ENCODE data around the gene TRMT11. TPM values are rescaled to one million over a fixed set of nuclear protein-coding genes. Genes with fewer than 3 reads are reported as not detected.

The TRMT11 gene
- total RNA-seq, 1 donor from 2014 or later: 33.4 TPM

DNA sequence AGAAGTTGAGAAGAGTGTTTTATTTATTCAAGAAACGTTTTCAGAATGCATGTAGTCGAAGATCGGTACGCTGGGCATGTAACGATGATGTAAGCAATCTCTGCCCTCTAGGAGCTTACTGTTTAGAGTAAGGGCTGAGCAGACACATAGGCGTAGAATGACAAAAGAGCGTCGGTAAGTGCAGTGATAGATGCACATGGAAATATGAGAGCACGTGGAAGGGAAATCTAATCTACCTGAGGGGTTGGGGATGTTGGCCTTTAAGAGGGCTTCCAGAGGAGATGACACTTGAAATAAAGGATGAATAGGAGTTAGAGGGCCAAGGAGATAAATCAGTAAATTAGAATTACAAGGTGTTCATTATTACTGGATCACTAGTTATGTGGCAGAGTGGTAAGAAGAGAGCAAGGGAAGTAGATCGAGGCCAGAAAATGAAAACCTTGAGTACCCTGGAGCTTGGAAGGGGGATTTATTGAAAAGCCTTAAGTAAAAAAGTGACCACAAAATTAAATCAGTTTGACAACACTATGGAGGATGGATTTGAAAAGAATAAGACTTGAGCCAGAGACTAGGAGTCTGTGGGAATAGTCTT is 782 bp downstream of the TRMT11 start:
- ChIA-PET CTCF (interaction anchor here (1.0 to 2.0 kb wide), 7 partner anchors 8 to 207 kb away, joined by 3 to 18 read pairs (median 4); partner anchors contain the start of gene HINT3), POLR2A (interaction anchor here (1.2 to 2.3 kb wide), 9 partner anchors 8 to 1354 kb away, joined by 3 to 23 read pairs (median 9); partner anchors contain the start of genes HDDC2, HEY2, HINT3 and NCOA7)
- H3K4me1 Mint-ChIP-seq: peaks cover 9% of the 10 kb centered on the region
- H3K9me3 Mint-ChIP-seq: no peaks in the 10 kb centered on the region
- DNase-seq: no peak
- intact Hi-C loops (cut with micrococcal nuclease): loop anchor here (5.0 kb wide), 1 partner anchor 675 kb away; no protein-coding TSS in a partner anchor
- no peak overlapping the region for H3K4me3 Mint-ChIP-seq
- ATAC-seq (ENCODE audit: low read depth): peak; percentile 33
- TF ChIP-seq, protein P1, sequence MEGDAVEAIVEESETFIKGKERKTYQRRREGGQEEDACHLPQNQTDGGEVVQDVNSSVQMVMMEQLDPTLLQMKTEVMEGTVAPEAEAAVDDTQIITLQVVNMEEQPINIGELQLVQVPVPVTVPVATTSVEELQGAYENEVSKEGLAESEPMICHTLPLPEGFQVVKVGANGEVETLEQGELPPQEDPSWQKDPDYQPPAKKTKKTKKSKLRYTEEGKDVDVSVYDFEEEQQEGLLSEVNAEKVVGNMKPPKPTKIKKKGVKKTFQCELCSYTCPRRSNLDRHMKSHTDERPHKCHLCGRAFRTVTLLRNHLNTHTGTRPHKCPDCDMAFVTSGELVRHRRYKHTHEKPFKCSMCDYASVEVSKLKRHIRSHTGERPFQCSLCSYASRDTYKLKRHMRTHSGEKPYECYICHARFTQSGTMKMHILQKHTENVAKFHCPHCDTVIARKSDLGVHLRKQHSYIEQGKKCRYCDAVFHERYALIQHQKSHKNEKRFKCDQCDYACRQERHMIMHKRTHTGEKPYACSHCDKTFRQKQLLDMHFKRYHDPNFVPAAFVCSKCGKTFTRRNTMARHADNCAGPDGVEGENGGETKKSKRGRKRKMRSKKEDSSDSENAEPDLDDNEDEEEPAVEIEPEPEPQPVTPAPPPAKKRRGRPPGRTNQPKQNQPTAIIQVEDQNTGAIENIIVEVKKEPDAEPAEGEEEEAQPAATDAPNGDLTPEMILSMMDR (IDR thresholded peaks at IDR 0.05): no peak
- no peak overlapping the region for H3K27ac Mint-ChIP-seq
- H3K36me3 Mint-ChIP-seq (ENCODE audit: low read depth): no peaks in the 10 kb centered on the region
- H3K27me3 Mint-ChIP-seq: no peaks in the 10 kb centered on the region

DNA sequence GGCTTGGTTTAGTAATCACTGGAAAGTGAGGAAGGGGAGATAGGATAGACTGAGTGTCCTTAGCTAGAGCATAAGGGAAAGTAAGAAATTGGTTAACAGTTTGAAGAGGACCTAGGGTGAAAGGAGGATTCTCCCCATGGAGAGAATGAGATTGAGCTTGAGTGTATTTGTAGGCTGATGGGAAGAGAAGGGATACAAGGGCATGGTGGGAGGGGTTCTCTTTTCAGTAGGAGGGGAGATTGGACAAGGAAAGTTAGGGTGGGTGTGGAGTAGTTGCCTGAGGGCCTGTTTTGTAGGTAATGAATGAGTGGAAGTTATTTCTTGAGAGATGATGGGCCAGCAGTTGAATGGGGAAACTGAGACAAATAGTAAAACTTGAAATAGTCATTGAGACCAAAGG is 1.9 kb downstream of the TRMT11 start:
- H3K9me3 Mint-ChIP-seq: no peaks in the 10 kb centered on the region
- ATAC-seq (ENCODE audit: low read depth) (no peak), DNase-seq (no peak)
- CTCF ChIA-PET: no interaction called here
- no peaks in the 10 kb centered on the region for H3K36me3 Mint-ChIP-seq (ENCODE audit: low read depth)
- peaks cover 9% of the 10 kb centered on the region for H3K4me1 Mint-ChIP-seq
- POLR2A ChIA-PET: no interaction called here
- H3K27ac Mint-ChIP-seq: no peak overlapping the region
- intact Hi-C loops (cut with micrococcal nuclease): loop anchor here (5.0 kb wide), 1 partner anchor 676 kb away; no protein-coding TSS in a partner anchor
- TF ChIP-seq, protein P1 (IDR thresholded peaks at IDR 0.05): no peak
- H3K27me3 Mint-ChIP-seq: no peaks in the 10 kb centered on the region
- H3K4me3 Mint-ChIP-seq: no peak overlapping the region

DNA sequence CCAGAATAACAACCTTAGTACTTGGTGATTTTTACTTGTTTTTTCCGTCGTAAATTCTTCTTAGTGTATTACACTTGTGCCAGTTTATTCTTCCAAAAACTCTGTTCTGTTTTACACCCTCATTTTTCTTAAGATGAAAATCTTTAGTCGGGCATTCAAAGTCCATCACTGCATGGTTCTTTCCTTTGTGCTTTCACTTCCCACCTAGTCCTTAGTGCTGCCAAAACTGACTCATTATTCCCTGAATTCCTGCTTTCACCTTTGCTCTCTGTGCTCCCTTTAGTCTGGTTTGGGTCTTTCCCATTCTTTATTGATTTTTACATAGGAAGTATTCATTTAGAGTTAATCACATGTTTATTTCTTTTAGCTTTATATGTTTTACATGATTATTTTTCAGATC is 3.3 kb downstream of the TRMT11 start:
- DNase-seq (no peak), ATAC-seq (ENCODE audit: low read depth) (no peak)
- ChIA-PET CTCF (no interaction called here), POLR2A (no interaction called here)
- intact Hi-C loops (cut with micrococcal nuclease): loop anchor here (5.0 to 10.0 kb wide), 2 partner anchors 355 to 677 kb away; partner anchors contain the start of gene CENPW
- no peak overlapping the region for H3K27ac Mint-ChIP-seq
- no peak overlapping the region for H3K4me3 Mint-ChIP-seq
- no peaks in the 10 kb centered on the region for H3K27me3 Mint-ChIP-seq
- no peaks in the 10 kb centered on the region for H3K36me3 Mint-ChIP-seq (ENCODE audit: low read depth)
- no peaks in the 10 kb centered on the region for H3K9me3 Mint-ChIP-seq
- TF ChIP-seq, protein P1 (IDR thresholded peaks at IDR 0.05): no peak
- H3K4me1 Mint-ChIP-seq: peaks cover 9% of the 10 kb centered on the region

DNA sequence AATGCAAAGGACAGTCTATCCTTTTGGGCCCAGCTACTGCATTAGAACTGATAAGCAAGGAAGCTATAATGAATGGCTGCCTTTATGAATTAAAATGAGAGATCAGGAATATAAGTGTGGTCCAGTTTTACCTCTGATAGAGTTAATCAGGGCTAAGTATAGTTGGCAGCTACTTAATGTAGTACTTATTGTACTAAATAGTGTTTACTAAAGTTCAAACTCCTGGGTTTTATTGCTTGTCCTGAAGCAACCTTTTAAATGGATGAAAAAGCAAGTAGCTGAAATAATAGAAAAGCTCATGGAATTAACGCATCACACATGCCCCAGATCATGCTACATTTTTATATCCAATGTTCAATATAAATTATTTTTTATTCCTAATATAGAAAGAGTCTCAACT is 5.3 kb downstream of the TRMT11 start:
- Mint-ChIP-seq H3K27ac (no peak overlapping the region), H3K36me3 (ENCODE audit: low read depth) (no peaks in the 10 kb centered on the region), H3K4me3 (no peak overlapping the region), H3K27me3 (no peaks in the 10 kb centered on the region), H3K9me3 (no peaks in the 10 kb centered on the region), H3K4me1 (peaks cover 17% of the 10 kb centered on the region)
- TF ChIP-seq, protein P1 (IDR thresholded peaks at IDR 0.05): no peak
- DNase-seq (no peak), ATAC-seq (ENCODE audit: low read depth) (no peak)
- intact Hi-C loops (cut with micrococcal nuclease): loop anchor here (10.0 kb wide), 1 partner anchor 353 kb away; the partner anchor contains the start of gene CENPW
- ChIA-PET CTCF (interaction anchor here (0.6 to 1.4 kb wide), 2 partner anchors 35 to 135 kb away, joined by 3 read pairs; no protein-coding TSS in a partner anchor), POLR2A (no interaction called here)

DNA sequence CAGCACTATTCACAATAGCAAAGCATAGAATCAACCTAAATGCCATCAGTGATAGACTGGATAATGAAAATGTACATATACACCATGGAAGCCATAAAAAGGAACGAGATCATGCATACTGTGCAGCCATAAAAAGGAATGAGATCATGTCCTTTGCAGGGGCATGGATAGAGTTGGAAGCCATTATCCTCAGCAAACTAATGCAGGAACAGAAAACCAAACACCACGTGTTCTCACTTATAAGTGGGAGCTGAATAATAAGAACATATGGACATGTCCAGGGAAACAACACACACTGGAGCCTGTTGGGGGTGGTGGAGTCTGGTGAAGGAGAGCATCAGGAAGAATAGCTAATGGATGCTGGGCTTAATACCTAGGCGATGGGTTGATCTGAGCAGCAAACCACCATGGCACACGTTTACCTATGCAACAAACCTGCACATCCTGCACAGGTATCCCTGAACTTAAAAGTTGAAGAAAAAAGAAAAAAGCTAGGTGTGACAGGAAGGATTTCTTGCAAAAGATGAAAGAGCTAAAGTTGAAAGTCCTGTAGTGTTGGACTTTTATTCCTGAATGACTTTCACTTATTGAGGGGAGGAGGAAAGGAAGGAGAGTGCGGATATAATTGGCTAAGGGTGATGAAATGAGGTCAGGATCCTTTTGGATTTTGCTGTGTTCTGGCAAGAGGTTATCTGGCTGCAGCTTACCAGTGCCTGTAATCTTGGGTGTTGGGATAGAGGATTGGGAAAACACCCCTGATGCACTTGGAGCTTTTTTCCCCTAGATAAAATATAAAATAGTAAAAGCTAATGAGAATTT is 8.5 kb downstream of the TRMT11 start:
- ChIA-PET CTCF (interaction anchor here (0.9 to 2.1 kb wide), 7 partner anchors 8 to 1196 kb away, joined by 3 to 18 read pairs (median 4); partner anchors contain the start of gene TRMT11), POLR2A (interaction anchor here (2.4 kb wide), 1 partner anchor 8 kb away, joined by 14 read pairs; the partner anchor contains the start of gene TRMT11)
- no peak for ATAC-seq (ENCODE audit: low read depth)
- Mint-ChIP-seq H3K27me3 (no peaks in the 10 kb centered on the region), H3K4me3 (no peak overlapping the region), H3K27ac (no peak overlapping the region), H3K9me3 (no peaks in the 10 kb centered on the region), H3K4me1 (peaks cover 9% of the 10 kb centered on the region), H3K36me3 (ENCODE audit: low read depth) (peaks cover 20% of the 10 kb centered on the region)
- TF ChIP-seq, protein P1 (IDR thresholded peaks at IDR 0.05): no peak
- DNase-seq: no peak
- intact Hi-C loops (cut with micrococcal nuclease): loop anchor here (5.0 to 10.0 kb wide), 2 partner anchors 350 to 662 kb away; partner anchors contain the start of gene CENPW

Measured in activated B cell treated with CpG ODN at 0.5 μM for 24 hours (primary cell).